GM12872 (cell line): ENCODE measurements around the gene POLR3E.

ENCODE experiments used
- CTCF ChIP-seq: IDR thresholded peaks from 3 replicates; pipeline ENCODE4 v1.5.1; 2011; ENCODE audit warnings: low read depth, mild to moderate bottlenecking, low read length, moderate library complexity; ENCODE audit not compliant: insufficient read depth

The POLR3E gene

GRCh38 chr16:22262460-22262859 is 34.7 kb upstream of the POLR3E start:
- no peak for TF ChIP-seq CTCF

GRCh38 chr16:22264786-22265185 is 32.4 kb upstream of the POLR3E start:
- TF ChIP-seq CTCF, result no peak

- TF ChIP-seq CTCF, result no peak
Observed at GRCh38 chr16:22265351-22265750, 31.9 kb upstream of the POLR3E start.

- TF ChIP-seq CTCF, result no peak
Observed at GRCh38 chr16:22266546-22266945, 30.7 kb upstream of the POLR3E start.

GRCh38 chr16:22267764-22268163 is 29.4 kb upstream of the POLR3E start:
- no peak for TF ChIP-seq CTCF

GRCh38 chr16:22270525-22270924 is 26.7 kb upstream of the POLR3E start:
- TF ChIP-seq CTCF, result no peak

- no peak for TF ChIP-seq CTCF
Observed at GRCh38 chr16:22272870-22273650, 24.1 kb upstream of the POLR3E start.
